Activated CD4-positive, alpha-beta memory T cell treated with anti-CD3 and anti-CD28 coated beads, Interleukin-2, amount 10 ng/mL, durations not matched to agents 7 days and 5 days (primary cell): ENCODE results near the gene CDIPT. TPM values are rescaled to one million over a fixed set of nuclear protein-coding genes. Genes with fewer than 3 reads are reported as not detected.

Source experiments
- CTCF ChIA-PET: fragments of 350-600 bp; sonication (Branson Sonifier 250); formaldehyde crosslinking; loops from one replicate; lab custom pipeline; 2021; ENCODE audit warnings: antibody characterized with exemption, inconsistent platforms; lab: Charles Lee
- POLR2A ChIA-PET: fragments of 350-600 bp; sonication (Branson Sonifier 250); formaldehyde crosslinking; loops from one replicate; lab custom pipeline; 2021; ENCODE audit warnings: antibody characterized with exemption; lab: Charles Lee
- DNase-seq: peaks from one replicate; pipeline ENCODE4 v3.0.0-alpha.2; 2020
- H3K27ac Mint-ChIP-seq: one replicate; pipeline ENCODE4 v1.8.0; 2021; ENCODE audit warnings: mild to moderate bottlenecking, mixed read lengths
- H3K27me3 Mint-ChIP-seq: one replicate; pipeline ENCODE4 v1.8.0; 2021; ENCODE audit warnings: mixed read lengths
- H3K36me3 Mint-ChIP-seq: one replicate; pipeline ENCODE4 v1.8.0; 2021; ENCODE audit warnings: low read depth, mixed read lengths
- H3K4me1 Mint-ChIP-seq: one replicate; pipeline ENCODE4 v1.8.0; 2021; ENCODE audit warnings: mixed read lengths
- H3K4me3 Mint-ChIP-seq: one replicate; pipeline ENCODE4 v1.8.0; 2021; ENCODE audit warnings: mild to moderate bottlenecking, mixed read lengths
- H3K9me3 Mint-ChIP-seq: one replicate; pipeline ENCODE4 v1.8.0; 2021; ENCODE audit warnings: mixed read lengths
- total RNA-seq, 2 experiments: library from RNA; stranded (reverse); gene quantifications; one replicate each; pipeline ENCODE4 v1.2.3, GENCODE V29; 2021

CDIPT gene
- total RNA-seq, 2 experiments from 2014 or later, result 60.0 to 63.2 TPM

GRCh38 chr16:29811170-29811895 is 51.7 kb downstream of the CDIPT start:
- Mint-ChIP-seq H3K27me3 (peaks cover 11% of the 10 kb centered on the region), H3K4me3 (peak overlapping the region; percentile 83), H3K9me3 (no peaks in the 10 kb centered on the region), H3K36me3 (peaks cover 39% of the 10 kb centered on the region), H3K4me1 (peaks cover 68% of the 10 kb centered on the region), H3K27ac (peak overlapping the region; percentile 66)
- POLR2A ChIA-PET, result interaction anchor here (0.7 to 1.8 kb wide), 8 partner anchors 10 to 254 kb away, joined by 3 to 12 read pairs (median 3); partner anchors contain the start of genes ALDOA, C16orf54 and KIF22
- CTCF ChIA-PET, result interaction anchor here (1.2 kb wide), 1 partner anchor 112 kb away, joined by 3 read pairs; no protein-coding TSS in a partner anchor
- DNase-seq, result peak; percentile 78

GRCh38 chr16:29810699-29811169 is 52.3 kb downstream of the CDIPT start:
- Mint-ChIP-seq H3K9me3 (no peaks in the 10 kb centered on the region), H3K27ac (peak overlapping the region; percentile 66), H3K27me3 (peaks cover 11% of the 10 kb centered on the region), H3K4me1 (peaks cover 66% of the 10 kb centered on the region), H3K4me3 (peak overlapping the region; percentile 83), H3K36me3 (peaks cover 36% of the 10 kb centered on the region)
- DNase-seq, result no peak
- ChIA-PET POLR2A (interaction anchor here (1.0 to 1.8 kb wide), 5 partner anchors 10 to 65 kb away, joined by 3 to 12 read pairs (median 3); partner anchors contain the start of genes C16orf54 and KIF22), CTCF (no interaction called here)

- Mint-ChIP-seq H3K4me1 (peaks cover 64% of the 10 kb centered on the region), H3K9me3 (no peaks in the 10 kb centered on the region), H3K4me3 (peak overlapping the region; percentile 83), H3K27ac (peak overlapping the region; percentile 72), H3K36me3 (peaks cover 38% of the 10 kb centered on the region), H3K27me3 (peaks cover 11% of the 10 kb centered on the region)
- peak; percentile 55 for DNase-seq
- POLR2A ChIA-PET, result interaction anchor here (0.7 to 7.5 kb wide), 3 partner anchors 11 to 109 kb away, joined by 3 to 86 read pairs (median 4); partner anchors contain the start of gene KIF22
- CTCF ChIA-PET, result no interaction called here
Measured at GRCh38 chr16:29809850-29810698, 53.0 kb downstream of the CDIPT start.

- ChIA-PET CTCF (interaction anchor here (0.9 to 3.7 kb wide), 8 partner anchors 9 to 118 kb away, joined by 3 to 71 read pairs (median 14); partner anchors contain the start of genes CDIPT, KIF22, MVP and PAGR1), POLR2A (interaction anchor here (0.7 to 10.8 kb wide), 13 partner anchors 8 to 256 kb away, joined by 3 to 260 read pairs (median 14); partner anchors contain the start of genes ALDOA, HIRIP3, INO80E and KCTD13)
- Mint-ChIP-seq H3K27me3 (peaks cover 11% of the 10 kb centered on the region), H3K27ac (peak overlapping the region; percentile 94), H3K36me3 (peaks cover 44% of the 10 kb centered on the region), H3K9me3 (no peaks in the 10 kb centered on the region), H3K4me3 (peak overlapping the region; percentile 92), H3K4me1 (peaks cover 62% of the 10 kb centered on the region)
- DNase-seq, result no peak
Measured at GRCh38 chr16:29809031-29809747, 53.8 kb downstream of the CDIPT start.

Other genes starting within 250 kb of the CDIPT start
- gene SPN, start 200.0 kb downstream of the CDIPT start, total RNA-seq, result 100 to 1,000 TPM; 341 to 359 TPM
- 1 to 10 TPM; 8.3 to 9.3 TPM for gene QPRT, start 184.0 kb downstream of the CDIPT start, total RNA-seq
- gene C16orf54, start 117.2 kb downstream of the CDIPT start, total RNA-seq, result 10 to 100 TPM; 94.6 to 99.2 TPM
- gene ZG16, start 85.0 kb downstream of the CDIPT start, total RNA-seq, result not detected
- 100 to 1,000 TPM; 187 to 192 TPM for gene KIF22, start 72.5 kb downstream of the CDIPT start, total RNA-seq
- gene MAZ, start 56.7 kb downstream of the CDIPT start, total RNA-seq, result 100 to 1,000 TPM; 365 to 376 TPM
- gene PRRT2, start 51.0 kb downstream of the CDIPT start, total RNA-seq, result 1 to 10 TPM in 1 of 2 experiments, under 1 TPM in 1; 0.91 to 1.0 TPM
- 10 to 100 TPM; 26.6 to 28.4 TPM for gene PAGR1, start 47.1 kb downstream of the CDIPT start, total RNA-seq
- 100 to 1,000 TPM; 167 TPM for gene MVP, start 42.8 kb downstream of the CDIPT start, total RNA-seq
- gene SEZ6L2, start 36.3 kb upstream of the CDIPT start, total RNA-seq, result under 1 TPM; 0.08 to 0.13 TPM
- gene ASPHD1, start 37.3 kb upstream of the CDIPT start, total RNA-seq, result under 1 TPM in 1 of 2 experiments, not detected in 1; 0.15 TPM
- gene KCTD13, start 63.0 kb upstream of the CDIPT start, total RNA-seq, result 10 to 100 TPM; 34.5 to 36.0 TPM
- gene TMEM219, start 98.9 kb upstream of the CDIPT start, total RNA-seq, result 10 to 100 TPM; 68.9 to 78.7 TPM
- 10 to 100 TPM; 44.2 TPM for gene TAOK2, start 110.6 kb upstream of the CDIPT start, total RNA-seq
- gene HIRIP3, start 132.4 kb upstream of the CDIPT start, total RNA-seq, result 10 to 100 TPM; 38.7 to 40.3 TPM
- 100 to 1,000 TPM; 102 to 107 TPM for gene INO80E, start 133.0 kb upstream of the CDIPT start, total RNA-seq
- not detected for gene DOC2A, start 147.8 kb upstream of the CDIPT start, total RNA-seq
- gene C16orf92, start 160.0 kb upstream of the CDIPT start, total RNA-seq, result not detected
- gene TLCD3B, start 168.0 kb upstream of the CDIPT start, total RNA-seq, result 1 to 10 TPM; 6.0 to 6.9 TPM
- gene ALDOA, start 202.5 kb upstream of the CDIPT start, total RNA-seq, result 1,000 to 10,000 TPM; 1,403 to 1,450 TPM
- gene PPP4C, start 212.8 kb upstream of the CDIPT start, total RNA-seq, result 100 to 1,000 TPM; 146 to 147 TPM
- gene TBX6, start 228.7 kb upstream of the CDIPT start, total RNA-seq, result 1 to 10 TPM; 1.9 to 2.5 TPM
- 100 to 1,000 TPM in 1 of 2 experiments, 10 to 100 TPM in 1; 99.4 to 106 TPM for gene YPEL3, start 233.0 kb upstream of the CDIPT start, total RNA-seq